GM19035 (cell line): Measurements from ENCODE around the gene KRTAP10-3.
"Not testable (repeated sequence)": the region's sequence is repeated elsewhere in the genome, so short reads cannot be mapped to it uniquely, and the experiment has no call there.

ENCODE experiments used
- ATAC-seq: cut with Tn5 transposase; IDR thresholded peaks from one replicate; pipeline ENCODE4 v1.9.1; 2021; ENCODE audit not compliant: unreplicated experiment

Gene KRTAP10-3

GRCh38 chr21:44550285-44550684 lies 8.3 kb downstream of the KRTAP10-3 start:
- ATAC-seq, result not testable (repeated sequence)

- no peak for ATAC-seq
These were observed 8.9 kb downstream of the KRTAP10-3 start for GRCh38 chr21:44549525-44550211.

- ATAC-seq, result no peak
These were observed 9.7 kb downstream of the KRTAP10-3 start for GRCh38 chr21:44548922-44549321.

- no peak for ATAC-seq
These were observed 10.2 kb downstream of the KRTAP10-3 start for GRCh38 chr21:44548381-44548780.

GRCh38 chr21:44547656-44548331 lies 10.8 kb downstream of the KRTAP10-3 start:
- no peak for ATAC-seq

- ATAC-seq, result no peak
These were observed 14.0 kb downstream of the KRTAP10-3 start for GRCh38 chr21:44544566-44544965.

GRCh38 chr21:44542716-44543115 lies 15.9 kb downstream of the KRTAP10-3 start:
- ATAC-seq, result no peak

- ATAC-seq, result no peak
These were observed 17.8 kb downstream of the KRTAP10-3 start for GRCh38 chr21:44540741-44541288.

GRCh38 chr21:44539991-44540666 lies 18.5 kb downstream of the KRTAP10-3 start, which contains the start of gene KRTAP10-1:
KRTAP10-1 (minus strand) TSS chr21:44540195; CDS start chr21:44540150, 45 bp downstream.
- no peak for ATAC-seq

- ATAC-seq, result no peak
These were observed 19.5 kb downstream of the KRTAP10-3 start for GRCh38 chr21:44539046-44539445.

- ATAC-seq, result no peak
These were observed 20.4 kb downstream of the KRTAP10-3 start for GRCh38 chr21:44537930-44538911.

- no peak for ATAC-seq
These were observed 22.6 kb downstream of the KRTAP10-3 start for GRCh38 chr21:44535963-44536362.

- no peak for ATAC-seq
These were observed 23.9 kb downstream of the KRTAP10-3 start for GRCh38 chr21:44534688-44535087.

- ATAC-seq, result no peak
These were observed 24.5 kb downstream of the KRTAP10-3 start for GRCh38 chr21:44533891-44534627.

- no peak for ATAC-seq
These were observed 25.3 kb downstream of the KRTAP10-3 start for GRCh38 chr21:44533121-44533890.

- no peak for ATAC-seq
These were observed 25.9 kb downstream of the KRTAP10-3 start for GRCh38 chr21:44532712-44533111.

GRCh38 chr21:44531606-44532564 lies 26.7 kb downstream of the KRTAP10-3 start:
- ATAC-seq, result no peak
